Measurements from ENCODE around the gene DTHD1.

The DTHD1 gene

DNA sequence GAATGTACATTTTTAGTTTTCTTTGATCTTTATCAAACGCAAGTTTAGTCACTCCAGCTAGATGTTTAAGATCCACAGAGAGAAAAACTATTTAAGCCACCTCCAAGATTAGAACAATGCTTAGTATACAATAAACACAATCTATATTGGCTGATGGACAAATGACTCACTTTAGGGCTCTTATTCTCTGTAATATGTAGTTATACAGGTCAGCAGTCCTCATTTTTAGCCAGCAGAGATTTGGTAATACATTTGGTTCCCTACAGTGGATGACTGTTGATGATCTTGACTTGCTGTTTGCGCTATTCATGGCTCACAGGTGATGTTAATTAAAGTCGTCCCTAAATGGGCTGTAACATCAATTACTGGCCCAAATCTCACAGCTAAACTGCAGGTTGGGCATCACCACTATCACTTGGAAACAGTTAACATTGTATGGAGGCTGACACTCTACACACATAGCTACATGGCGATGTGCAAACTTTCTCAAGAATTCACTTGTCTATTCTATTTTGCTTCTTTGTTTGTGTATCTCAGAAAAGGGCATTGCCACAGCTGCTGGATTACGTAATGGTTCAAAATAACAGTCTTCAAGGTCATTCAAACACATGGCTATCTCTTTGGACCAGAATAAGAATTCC, 11.8 kb upstream of the DTHD1 start:
- Histone ChIP-seq H3K4me3 (ENCODE audit: insufficient read depth, low read depth, low read length) (no peak overlapping the region), H3K4me1 (ENCODE audit: control insufficient read depth, insufficient read depth, low read length) (no peaks in the 10 kb centered on the region), H3K27ac (ENCODE audit: insufficient read depth, low read depth, low read length, poor library complexity, severe bottlenecking) (no peak overlapping the region), H3K27me3 (ENCODE audit: control insufficient read depth, insufficient read depth, low read length, poor library complexity, severe bottlenecking) (no peaks in the 10 kb centered on the region), H3K9me3 (ENCODE audit: control insufficient read depth, low read length) (no peaks in the 10 kb centered on the region), H3K36me3 (ENCODE audit: control insufficient read depth, insufficient read depth, low read length) (no peaks in the 10 kb centered on the region)
- 88 to 93% methylated on average over 5 of the region's 5 CpGs for WGBS, 2 experiments

DNA sequence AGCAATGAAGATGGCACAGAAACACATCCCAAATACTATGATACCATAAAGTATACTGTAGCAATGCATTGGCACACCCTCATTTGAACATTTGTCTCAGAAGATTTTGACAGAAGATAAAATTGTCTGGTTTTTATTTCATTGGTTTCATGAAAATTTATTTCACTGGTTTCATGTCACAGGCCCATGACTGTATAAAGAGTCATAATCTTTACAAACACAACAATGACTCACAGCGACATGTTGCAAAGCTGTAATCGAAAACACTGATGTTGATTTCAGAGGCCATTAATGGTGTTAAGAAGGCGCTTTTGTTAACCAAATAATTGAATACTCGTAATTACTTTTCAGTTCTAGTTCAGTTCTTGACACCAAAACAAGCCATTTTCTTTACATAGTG, 8.1 kb upstream of the DTHD1 start:
- no peak overlapping the region for H3K27ac ChIP-seq (ENCODE audit: insufficient read depth, low read depth, low read length, poor library complexity, severe bottlenecking)

DNA sequence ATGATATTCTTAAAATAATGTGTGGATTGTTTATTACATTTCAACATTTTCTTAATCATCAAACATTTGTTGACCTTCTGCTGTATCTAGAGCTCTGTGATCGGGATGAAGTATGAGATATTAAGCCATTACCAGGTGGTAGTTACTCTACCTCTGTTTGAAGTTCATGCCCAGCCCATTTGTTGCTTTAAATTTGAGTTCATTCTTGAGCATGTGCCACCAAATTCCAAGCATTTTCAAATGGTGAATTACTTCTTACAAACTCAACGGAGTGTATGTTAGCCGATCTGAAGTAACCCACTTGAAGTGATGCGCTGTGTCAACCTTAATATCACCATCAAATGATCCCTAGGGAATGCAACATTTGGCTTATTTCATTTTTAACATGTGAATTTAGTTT, 7.3 kb upstream of the DTHD1 start:
- Histone ChIP-seq H3K27me3 (ENCODE audit: control insufficient read depth, insufficient read depth, low read length, poor library complexity, severe bottlenecking) (no peaks in the 10 kb centered on the region), H3K36me3 (ENCODE audit: control insufficient read depth, insufficient read depth, low read length) (no peaks in the 10 kb centered on the region), H3K4me1 (ENCODE audit: control insufficient read depth, insufficient read depth, low read length) (no peaks in the 10 kb centered on the region), H3K9me3 (ENCODE audit: control insufficient read depth, low read length) (no peaks in the 10 kb centered on the region), H3K27ac (ENCODE audit: insufficient read depth, low read depth, low read length, poor library complexity, severe bottlenecking) (no peak overlapping the region), H3K4me3 (ENCODE audit: insufficient read depth, low read depth, low read length) (no peak overlapping the region)
- 94 to 100% methylated on average over 4 of the region's 4 CpGs for WGBS, 2 experiments

More for the DNA sequence above, 8.1 kb upstream of the DTHD1 start:
- Histone ChIP-seq H3K4me3 (ENCODE audit: insufficient read depth, low read depth, low read length) (no peak overlapping the region), H3K27me3 (ENCODE audit: control insufficient read depth, insufficient read depth, low read length, poor library complexity, severe bottlenecking) (no peaks in the 10 kb centered on the region), H3K36me3 (ENCODE audit: control insufficient read depth, insufficient read depth, low read length) (no peaks in the 10 kb centered on the region), H3K4me1 (ENCODE audit: control insufficient read depth, insufficient read depth, low read length) (no peaks in the 10 kb centered on the region), H3K9me3 (ENCODE audit: control insufficient read depth, low read length) (no peaks in the 10 kb centered on the region)
- 91 to 97% methylated on average over 4 of the region's 4 CpGs for WGBS, 2 experiments

DNA sequence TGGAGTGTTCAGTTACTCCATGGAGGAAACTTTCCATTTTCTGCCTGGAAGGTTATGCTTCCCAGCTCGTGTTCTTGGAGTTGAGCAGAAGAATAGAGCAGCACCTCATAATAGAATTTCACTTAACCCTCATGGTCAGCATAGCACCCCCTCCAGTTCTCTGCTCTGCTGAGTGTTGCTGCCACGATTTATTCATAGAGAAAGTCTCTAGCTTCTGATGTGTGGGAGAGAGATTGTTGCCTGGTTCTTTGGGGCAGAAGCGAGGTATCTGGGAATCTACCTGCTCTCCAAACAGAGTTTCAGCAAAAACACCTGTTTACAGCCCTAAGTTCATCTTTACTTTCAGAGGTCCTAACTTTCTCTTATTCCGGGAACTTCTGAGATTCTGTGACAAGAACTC, 3.9 kb upstream of the DTHD1 start:
- WGBS, 2 experiments = 86 to 89% methylated on average over 4 of the region's 4 CpGs
- Histone ChIP-seq H3K27ac (ENCODE audit: insufficient read depth, low read depth, low read length, poor library complexity, severe bottlenecking) (no peak overlapping the region), H3K4me3 (ENCODE audit: insufficient read depth, low read depth, low read length) (no peak overlapping the region), H3K36me3 (ENCODE audit: control insufficient read depth, insufficient read depth, low read length) (no peaks in the 10 kb centered on the region), H3K27me3 (ENCODE audit: control insufficient read depth, insufficient read depth, low read length, poor library complexity, severe bottlenecking) (no peaks in the 10 kb centered on the region), H3K4me1 (ENCODE audit: control insufficient read depth, insufficient read depth, low read length) (no peaks in the 10 kb centered on the region), H3K9me3 (ENCODE audit: control insufficient read depth, low read length) (no peaks in the 10 kb centered on the region)

DNA sequence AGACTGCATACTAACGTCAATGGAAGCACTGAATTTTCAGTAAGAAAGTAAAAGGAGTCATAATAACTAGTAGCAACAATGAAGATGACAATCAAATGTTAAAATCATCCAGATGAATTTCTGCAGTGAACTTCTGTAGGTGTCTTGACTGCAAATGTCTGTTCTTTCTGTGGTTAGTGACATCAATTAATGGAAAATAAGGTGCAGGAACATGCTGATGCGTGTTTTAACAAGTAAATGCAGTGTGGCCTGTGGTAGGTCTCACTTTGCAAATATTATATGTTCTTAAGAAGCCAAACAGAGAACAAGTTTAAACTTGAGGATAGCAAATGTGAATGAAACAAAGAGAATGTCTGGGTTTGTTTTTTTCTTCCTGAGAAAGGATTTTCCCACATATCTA, 2.6 kb upstream of the DTHD1 start:
- Histone ChIP-seq H3K9me3 (ENCODE audit: control insufficient read depth, low read length) (no peaks in the 10 kb centered on the region), H3K36me3 (ENCODE audit: control insufficient read depth, insufficient read depth, low read length) (no peaks in the 10 kb centered on the region), H3K27ac (ENCODE audit: insufficient read depth, low read depth, low read length, poor library complexity, severe bottlenecking) (no peak overlapping the region), H3K4me3 (ENCODE audit: insufficient read depth, low read depth, low read length) (no peak overlapping the region), H3K4me1 (ENCODE audit: control insufficient read depth, insufficient read depth, low read length) (no peaks in the 10 kb centered on the region), H3K27me3 (ENCODE audit: control insufficient read depth, insufficient read depth, low read length, poor library complexity, severe bottlenecking) (no peaks in the 10 kb centered on the region)
- WGBS, 2 experiments = 98 to 100% methylated on average over 1 to 2 of the region's 2 CpGs

DNA sequence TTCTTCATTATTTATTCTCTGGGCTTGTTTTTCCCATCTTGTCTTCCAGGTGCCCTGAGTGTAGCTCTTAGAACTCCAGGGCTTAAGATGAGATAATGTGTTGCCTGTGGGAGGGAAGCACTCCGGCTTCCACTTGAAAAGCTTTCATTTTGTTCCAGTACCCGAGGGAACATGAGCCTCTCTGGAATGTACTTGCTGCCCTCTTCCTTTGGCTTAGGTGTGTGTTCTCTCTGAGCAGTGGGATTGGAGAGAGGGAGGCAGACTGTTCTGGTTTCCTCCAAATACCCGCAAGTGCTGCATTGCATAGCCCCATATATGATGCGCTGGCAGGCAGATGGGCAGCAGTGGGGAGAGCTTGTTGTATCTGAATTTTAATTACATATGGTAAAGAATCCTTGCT, 861 bp upstream of the DTHD1 start:
- Histone ChIP-seq H3K36me3 (ENCODE audit: control insufficient read depth, insufficient read depth, low read length) (no peaks in the 10 kb centered on the region), H3K4me1 (ENCODE audit: control insufficient read depth, insufficient read depth, low read length) (no peaks in the 10 kb centered on the region), H3K27ac (ENCODE audit: insufficient read depth, low read depth, low read length, poor library complexity, severe bottlenecking) (no peak overlapping the region), H3K9me3 (ENCODE audit: control insufficient read depth, low read length) (no peaks in the 10 kb centered on the region), H3K4me3 (ENCODE audit: insufficient read depth, low read depth, low read length) (no peak overlapping the region), H3K27me3 (ENCODE audit: control insufficient read depth, insufficient read depth, low read length, poor library complexity, severe bottlenecking) (no peaks in the 10 kb centered on the region)
- WGBS, 2 experiments = 70 to 79% methylated on average over 4 of the region's 4 CpGs

DNA sequence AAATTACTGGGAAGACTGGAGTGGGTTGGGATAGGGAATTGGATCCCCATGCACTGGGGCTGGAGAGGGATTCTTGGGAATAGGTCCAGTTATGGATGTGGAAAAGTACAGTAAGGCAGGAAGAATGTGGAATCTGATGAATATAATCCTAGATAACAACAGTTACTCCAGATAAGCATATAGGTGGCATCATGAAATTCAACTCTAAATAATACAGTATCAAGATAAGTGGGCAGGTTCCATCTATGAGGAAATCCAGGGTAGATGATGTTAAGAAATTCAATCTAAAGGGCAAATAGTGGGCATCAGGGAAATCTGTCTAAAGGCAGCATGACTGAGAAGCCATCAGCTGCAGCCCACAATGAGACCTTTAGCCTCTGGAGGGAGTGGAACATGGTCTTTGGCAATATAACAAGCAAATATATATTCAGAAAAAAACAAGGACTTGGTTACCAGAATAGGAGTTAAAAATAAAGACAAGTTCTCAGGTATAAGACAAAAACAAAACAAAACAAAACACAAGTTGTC, 1.2 kb downstream of the DTHD1 start:
- Histone ChIP-seq H3K4me3 (ENCODE audit: insufficient read depth, low read depth, low read length) (no peak overlapping the region), H3K4me1 (ENCODE audit: control insufficient read depth, insufficient read depth, low read length) (no peaks in the 10 kb centered on the region), H3K27ac (ENCODE audit: insufficient read depth, low read depth, low read length, poor library complexity, severe bottlenecking) (no peak overlapping the region), H3K27me3 (ENCODE audit: control insufficient read depth, insufficient read depth, low read length, poor library complexity, severe bottlenecking) (no peaks in the 10 kb centered on the region), H3K9me3 (ENCODE audit: control insufficient read depth, low read length) (no peaks in the 10 kb centered on the region), H3K36me3 (ENCODE audit: control insufficient read depth, insufficient read depth, low read length) (no peaks in the 10 kb centered on the region)

DNA sequence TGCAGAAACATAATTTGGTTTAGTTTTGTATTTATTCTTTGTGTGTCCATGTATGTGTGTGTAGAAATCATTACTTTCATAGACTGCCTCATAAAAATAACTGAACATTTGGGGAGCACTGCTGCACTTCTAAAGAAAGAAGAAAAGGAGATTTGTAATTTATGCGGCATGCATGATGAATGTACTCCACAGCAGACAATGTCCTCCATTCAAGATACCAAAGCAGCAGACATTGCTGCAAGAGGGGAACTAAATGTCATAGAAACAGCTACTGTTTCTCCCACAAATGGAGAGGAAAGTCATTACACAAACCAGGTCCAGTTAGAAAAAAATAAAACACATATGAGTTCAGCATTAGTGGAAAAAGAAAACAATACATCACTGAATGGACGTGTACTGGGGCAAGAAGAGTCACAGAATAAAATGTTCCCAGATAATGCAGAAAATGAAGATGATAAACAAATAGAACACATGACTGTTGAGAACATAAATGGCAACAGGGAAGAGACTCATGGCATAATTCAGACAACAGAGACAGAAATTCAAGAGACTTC, 2.6 kb downstream of the DTHD1 start:
- Histone ChIP-seq H3K27me3 (ENCODE audit: control insufficient read depth, insufficient read depth, low read length, poor library complexity, severe bottlenecking) (no peaks in the 10 kb centered on the region), H3K27ac (ENCODE audit: insufficient read depth, low read depth, low read length, poor library complexity, severe bottlenecking) (no peak overlapping the region), H3K36me3 (ENCODE audit: control insufficient read depth, insufficient read depth, low read length) (no peaks in the 10 kb centered on the region), H3K4me1 (ENCODE audit: control insufficient read depth, insufficient read depth, low read length) (no peaks in the 10 kb centered on the region), H3K4me3 (ENCODE audit: insufficient read depth, low read depth, low read length) (no peak overlapping the region), H3K9me3 (ENCODE audit: control insufficient read depth, low read length) (no peaks in the 10 kb centered on the region)
- 94 to 100% methylated on average over 1 to 2 of the region's 2 CpGs for whole genome bisulfite sequencing, 2 experiments

DNA sequence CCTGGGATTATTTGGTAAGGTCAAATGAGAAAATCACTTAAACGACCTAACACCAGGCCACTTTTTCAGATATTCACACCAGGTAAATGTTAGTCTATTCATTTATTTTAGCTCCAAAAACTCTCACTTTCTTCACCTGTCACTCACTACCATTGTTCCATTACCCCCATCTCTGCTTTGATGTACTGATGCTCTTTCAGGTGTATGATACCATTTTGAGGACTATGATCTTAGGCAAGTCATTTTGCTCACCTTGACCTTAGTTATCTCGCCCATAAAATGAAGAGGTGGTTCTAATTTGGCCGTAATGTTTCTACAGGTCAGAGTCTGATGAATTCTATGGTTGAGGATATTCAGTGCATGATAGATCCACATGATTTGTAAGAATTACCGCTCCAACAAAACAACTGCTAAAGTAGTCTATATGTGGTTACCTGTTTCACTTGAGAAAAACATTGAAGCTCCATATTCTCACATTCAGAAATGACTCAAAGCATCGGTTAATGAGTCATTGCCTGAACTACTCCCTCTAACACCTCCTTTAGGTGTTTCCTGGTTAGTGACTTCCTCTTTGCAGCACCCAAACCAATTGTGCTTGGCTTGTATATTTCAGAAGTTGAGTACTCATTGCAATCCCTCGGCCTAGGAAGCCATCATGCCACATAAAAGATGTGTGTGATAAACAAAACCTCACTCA, 4.5 kb downstream of the DTHD1 start:
- H3K4me1 ChIP-seq (ENCODE audit: control insufficient read depth, insufficient read depth, low read length) = no peaks in the 10 kb centered on the region
- H3K4me3 ChIP-seq (ENCODE audit: insufficient read depth, low read depth, low read length) = no peak overlapping the region
- H3K9me3 ChIP-seq (ENCODE audit: control insufficient read depth, low read length) = no peaks in the 10 kb centered on the region
- no peak overlapping the region for H3K27ac ChIP-seq (ENCODE audit: insufficient read depth, low read depth, low read length, poor library complexity, severe bottlenecking)
- H3K27me3 ChIP-seq (ENCODE audit: control insufficient read depth, insufficient read depth, low read length, poor library complexity, severe bottlenecking) = no peaks in the 10 kb centered on the region
- WGBS, 2 experiments = 92 to 93% methylated on average over 6 of the region's 6 CpGs
- no peaks in the 10 kb centered on the region for H3K36me3 ChIP-seq (ENCODE audit: control insufficient read depth, insufficient read depth, low read length)

DNA sequence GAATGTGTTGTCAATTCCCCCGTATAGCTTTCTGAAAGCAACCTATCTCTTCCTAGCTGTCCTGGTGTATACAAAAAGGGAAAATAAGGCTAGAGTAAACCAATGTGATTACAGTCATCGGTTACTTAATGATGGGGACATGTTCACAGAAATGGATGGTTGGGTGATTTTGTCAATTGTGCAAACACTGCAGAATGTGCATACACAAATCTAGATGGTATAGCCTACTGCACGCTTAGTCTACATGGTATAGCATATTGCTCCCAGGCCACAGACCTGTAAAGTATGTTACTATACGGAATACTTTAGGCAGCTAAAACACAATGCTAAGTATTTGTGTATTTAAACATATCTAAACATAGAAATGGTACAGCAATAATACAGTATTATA, 5.1 kb downstream of the DTHD1 start:
- 97 to 98% methylated on average over 3 to 4 of the region's 4 CpGs for WGBS, 2 experiments
- H3K4me3 ChIP-seq (ENCODE audit: insufficient read depth, low read depth, low read length) = no peak overlapping the region

More for the DNA sequence above, 5.1 kb downstream of the DTHD1 start:
- H3K27ac ChIP-seq (ENCODE audit: insufficient read depth, low read depth, low read length, poor library complexity, severe bottlenecking) = no peak overlapping the region
- no peaks in the 10 kb centered on the region for H3K27me3 ChIP-seq (ENCODE audit: control insufficient read depth, insufficient read depth, low read length, poor library complexity, severe bottlenecking)
- no peaks in the 10 kb centered on the region for H3K36me3 ChIP-seq (ENCODE audit: control insufficient read depth, insufficient read depth, low read length)
- H3K9me3 ChIP-seq (ENCODE audit: control insufficient read depth, low read length) = no peaks in the 10 kb centered on the region
- no peaks in the 10 kb centered on the region for H3K4me1 ChIP-seq (ENCODE audit: control insufficient read depth, insufficient read depth, low read length)
